GM23248 (cell line): ENCODE results near the gene PLXDC2.

Source experiments
- EZH2 ChIP-seq: fragments of 200-600 bp; sonication (generic); IDR thresholded peaks from 2 replicates; pipeline ENCODE4 v1.6.1; 2018; ENCODE audit warnings: antibody characterized with exemption, mild to moderate bottlenecking; ENCODE audit not compliant: insufficient read depth, poor library complexity, severe bottlenecking
- EZH2phosphoT487 ChIP-seq: fragments of 200-600 bp; sonication (generic); IDR thresholded peaks from 2 replicates; pipeline ENCODE4 v1.6.1; 2018; ENCODE audit warnings: antibody characterized with exemption, moderate library complexity, mild to moderate bottlenecking, low read depth; ENCODE audit not compliant: insufficient read depth

DNA sequence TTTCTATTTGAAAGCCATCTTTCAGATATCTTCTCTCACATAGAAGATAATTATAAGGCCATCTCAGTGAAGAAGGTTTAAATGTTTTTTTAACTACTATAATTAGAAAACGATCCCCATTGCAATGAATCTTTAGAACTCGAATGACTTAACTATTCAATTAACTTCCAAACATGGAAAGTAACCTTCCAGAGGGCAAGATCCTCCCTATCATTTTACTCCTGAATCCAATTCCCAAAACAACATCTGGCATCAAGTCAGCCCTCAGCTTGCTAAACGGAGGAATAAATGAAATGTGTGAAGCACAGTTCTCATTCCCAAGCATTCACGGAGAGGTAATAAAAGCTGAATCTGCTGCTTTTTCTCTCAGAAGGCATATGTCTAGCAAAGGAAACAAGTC lies 293.4 kb downstream of the PLXDC2 start:
- no peak for TF ChIP-seq EZH2
- no peak for TF ChIP-seq EZH2phosphoT487
